H9 (cell line): ENCODE results near the gene C1orf21. TPM values are rescaled to one million over a fixed set of nuclear protein-coding genes. Genes with fewer than 3 reads are reported as not detected.

ENCODE experiments used
- DNase-seq: peaks from one replicate; pipeline ENCODE4 v3.0.0-alpha.2; 2017
- H2AFZ ChIP-seq: one replicate; pipeline ENCODE4 v1.6.1; 2013; ENCODE audit warnings: mild to moderate bottlenecking, low read length, control low read depth, moderate library complexity
- H2AK5ac ChIP-seq: 2 replicates; pipeline ENCODE4 v1.6.1; 2013; ENCODE audit warnings: low read length, control low read depth, mixed read lengths; ENCODE audit not compliant: insufficient read length
- H2BK120ac ChIP-seq: one replicate; pipeline ENCODE4 v1.6.1; 2013; ENCODE audit warnings: low read depth, mild to moderate bottlenecking, low read length, control low read depth, inconsistent platforms; ENCODE audit not compliant: poor library complexity, severe bottlenecking
- H2BK12ac ChIP-seq: 2 replicates; pipeline ENCODE4 v1.6.1; 2013; ENCODE audit warnings: low read length, control low read depth, mixed read lengths, low read depth; ENCODE audit not compliant: insufficient read length
- H2BK15ac ChIP-seq: 2 replicates; pipeline ENCODE4 v1.6.1; 2013; ENCODE audit warnings: low read depth, low read length, control low read depth
- H2BK20ac ChIP-seq: one replicate; pipeline ENCODE4 v1.6.1; 2013; ENCODE audit warnings: low read depth, mild to moderate bottlenecking, low read length, control low read depth, inconsistent platforms; ENCODE audit not compliant: poor library complexity, severe bottlenecking
- H2BK5ac ChIP-seq: 2 replicates; pipeline ENCODE4 v1.6.1; 2013; ENCODE audit warnings: low read length, control low read depth, mixed read lengths; ENCODE audit not compliant: insufficient read length
- H3K14ac ChIP-seq: 2 replicates; pipeline ENCODE4 v1.6.1; 2013; ENCODE audit warnings: low read length, control low read depth; ENCODE audit not compliant: insufficient read depth
- H3K18ac ChIP-seq: 2 replicates; pipeline ENCODE4 v1.6.1; 2013; ENCODE audit warnings: low read depth, mild to moderate bottlenecking, mixed read lengths, low read length, control low read depth; ENCODE audit not compliant: insufficient read length
- H3K23ac ChIP-seq: 2 replicates; pipeline ENCODE4 v1.6.1; 2013; ENCODE audit warnings: low read length, control low read depth, mixed read lengths, low read depth; ENCODE audit not compliant: insufficient read length
- H3K23me2 ChIP-seq: 2 replicates; pipeline ENCODE4 v1.6.1; 2013; ENCODE audit warnings: low read depth, mild to moderate bottlenecking, mixed read lengths, low read length, control low read depth; ENCODE audit not compliant: insufficient read length, poor library complexity, severe bottlenecking
- H3K27ac ChIP-seq: 2 replicates; pipeline ENCODE4 v1.5.1; 2013; ENCODE audit warnings: low read length, control low read depth, mixed read lengths, low read depth; ENCODE audit not compliant: insufficient read length
- H3K27me3 ChIP-seq: 2 replicates; pipeline ENCODE4 v1.6.1; 2013; ENCODE audit warnings: low read length, control low read depth, inconsistent platforms; ENCODE audit not compliant: insufficient read depth
- H3K4ac ChIP-seq: 2 replicates; pipeline ENCODE4 v1.6.1; 2013; ENCODE audit warnings: low read depth, mild to moderate bottlenecking, control low read depth, inconsistent platforms, low read length, moderate library complexity
- H3K4me1 ChIP-seq: 2 replicates; pipeline ENCODE4 v1.6.1; 2013; ENCODE audit warnings: low read length, control low read depth, inconsistent platforms; ENCODE audit not compliant: insufficient read depth
- H3K4me2 ChIP-seq: 2 replicates; pipeline ENCODE4 v1.6.1; 2013; ENCODE audit warnings: low read length, control low read depth, mixed read lengths; ENCODE audit not compliant: insufficient read length, insufficient read depth
- H3K56ac ChIP-seq: 2 replicates; pipeline ENCODE4 v1.6.1; 2013; ENCODE audit warnings: low read depth, mild to moderate bottlenecking, mixed read lengths, low read length, control low read depth; ENCODE audit not compliant: insufficient read length
- H3K79me1 ChIP-seq: 2 replicates; pipeline ENCODE4 v1.6.1; 2013; ENCODE audit warnings: low read depth, mild to moderate bottlenecking, moderate library complexity, low read length, control low read depth, inconsistent platforms; ENCODE audit not compliant: insufficient read depth, poor library complexity, severe bottlenecking
- H3K79me2 ChIP-seq: 2 replicates; pipeline ENCODE4 v1.6.1; 2013; ENCODE audit warnings: low read length, control low read depth, inconsistent platforms; ENCODE audit not compliant: insufficient read depth
- H3K9ac ChIP-seq: 2 replicates; pipeline ENCODE4 v1.6.1; 2013; ENCODE audit warnings: low read length, control low read depth, mixed read lengths; ENCODE audit not compliant: insufficient read length; ENCODE audit errors: extremely low read depth
- H3K9me3 ChIP-seq: one replicate; pipeline ENCODE4 v1.6.1; 2013; ENCODE audit warnings: low read depth, low read length, inconsistent platforms; ENCODE audit not compliant: control insufficient read depth
- H3T11ph ChIP-seq: one replicate; pipeline ENCODE4 v1.6.1; 2013; ENCODE audit warnings: mild to moderate bottlenecking, low read length, control low read depth, inconsistent platforms
- H4K20me1 ChIP-seq: one replicate; pipeline ENCODE4 v1.6.1; 2013; ENCODE audit not compliant: control insufficient read depth, insufficient read length, insufficient read depth
- H4K5ac ChIP-seq: 2 replicates; pipeline ENCODE4 v1.6.1; 2013; ENCODE audit warnings: low read depth, mild to moderate bottlenecking, mixed read lengths, low read length, control low read depth; ENCODE audit not compliant: insufficient read length
- H4K8ac ChIP-seq: replicated peaks from 2 replicates; pipeline ENCODE4 v1.6.1; 2013; ENCODE audit warnings: low read length, control low read depth, mixed read lengths, low read depth; ENCODE audit not compliant: insufficient read length
- H4K91ac ChIP-seq: 2 replicates; pipeline ENCODE4 v1.6.1; 2013; ENCODE audit warnings: low read depth, mild to moderate bottlenecking, moderate library complexity, mixed read lengths, low read length, control low read depth; ENCODE audit not compliant: insufficient read length
- H3K27ac Mint-ChIP-seq, 3 experiments: 2 replicates in 2 of 3; 3 replicates in 1 of 3; pipeline ENCODE4 v1.8.0; 2020 to 2021; ENCODE audit warnings: mixed read lengths in 3 of 3, mild to moderate bottlenecking in 1 of 3, moderate library complexity in 1 of 3
- H3K27me3 Mint-ChIP-seq: 2 replicates; pipeline ENCODE4 v1.8.0; 2021; ENCODE audit warnings: low read depth, mild to moderate bottlenecking, moderate library complexity, mixed read lengths
- H3K36me3 Mint-ChIP-seq, 3 experiments: 2 replicates in 2 of 3; 3 replicates in 1 of 3; pipeline ENCODE4 v1.8.0; 2020 to 2021; ENCODE audit warnings: low read depth in 3 of 3, mixed read lengths in 3 of 3; ENCODE audit not compliant: insufficient read depth in 1 of 3
- H3K4me1 Mint-ChIP-seq, 2 experiments: 2 replicates each; pipeline ENCODE4 v1.8.0; 2020; ENCODE audit warnings: mixed read lengths in 2 of 2
- H3K4me3 Mint-ChIP-seq, 2 experiments: 2 replicates in 1 of 2; 3 replicates in 1 of 2; pipeline ENCODE4 v1.8.0; 2020 to 2021; ENCODE audit warnings: mild to moderate bottlenecking in 2 of 2, mixed read lengths in 2 of 2, moderate library complexity in 1 of 2
- H3K9me3 Mint-ChIP-seq, 2 experiments: 2 replicates in 1 of 2; 3 replicates in 1 of 2; pipeline ENCODE4 v1.8.0; 2020; ENCODE audit warnings: mild to moderate bottlenecking in 2 of 2, mixed read lengths in 2 of 2, moderate library complexity in 1 of 2
- WGBS: extraction: QIAGEN DNeasy Blood & Tissue Kit; methylation state at CpG from one replicate; pipeline ENCODE4 v1.1.7; 2013; ENCODE audit warnings: missing lambda C conversion rate, low lambda C conversion rate, mixed read lengths; ENCODE audit not compliant: insufficient read length; ENCODE audit errors: extremely low coverage; 5-methylcytosine and 5-hydroxymethylcytosine counted together
- total RNA-seq: library from RNA; stranded (reverse); gene quantifications from 2 replicates; pipeline ENCODE4 v1.2.1, GENCODE V29; 2021
- TF ChIP-seq, protein P1 (sequence below): fragments of 200-600 bp; sonication (generic); conservative IDR thresholded peaks from 3 replicates; pipeline ENCODE4 v1.8.0; 2021; ENCODE audit warnings: antibody characterized with exemption, mild to moderate bottlenecking

Gene C1orf21
- total RNA-seq, 1 experiment from 2014 or later: 36.0 TPM

DNA sequence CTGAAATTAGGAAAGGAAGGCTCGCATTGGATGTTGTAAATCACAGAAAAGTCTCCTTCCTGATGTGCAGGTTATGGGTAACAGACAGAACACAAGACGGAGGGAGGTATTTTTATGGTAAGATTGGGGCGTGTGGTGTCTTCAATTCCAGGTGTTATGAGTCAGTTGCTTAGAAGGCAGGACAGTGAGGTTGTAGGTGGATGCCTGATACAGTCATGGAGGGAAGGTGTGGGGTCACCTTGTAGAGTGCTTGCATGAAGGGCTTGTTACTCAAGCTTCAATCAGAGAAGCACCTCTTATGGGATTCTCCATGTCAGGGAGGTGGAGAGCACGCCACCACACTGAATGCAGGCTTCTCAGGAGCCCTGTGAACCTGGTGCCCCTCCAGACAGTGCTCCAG lies 63.1 kb downstream of the C1orf21 start:
- Histone ChIP-seq H4K8ac (no peak overlapping the region), H3K9ac (no peak overlapping the region), H3K18ac (peak overlapping the region; percentile 19), H2AK5ac (no peak overlapping the region), H3K4me1 (peaks cover 3% of the 10 kb centered on the region; the same call in 1 of the 2 replicates), H2BK120ac (no peak overlapping the region), H3K79me2 (no peaks in the 10 kb centered on the region), H3T11ph (no peak overlapping the region), H4K91ac (no peak overlapping the region), H4K5ac (no peak overlapping the region), H2BK5ac (no peak overlapping the region), H4K20me1 (no peaks in the 10 kb centered on the region), H3K23me2 (no peaks in the 10 kb centered on the region), H2AFZ (no peak overlapping the region), H3K14ac (peak overlapping the region; percentile 15; the same call in 1 of the 2 replicates), H2BK20ac (no peak overlapping the region), H2BK15ac (no peak overlapping the region), H2BK12ac (no peak overlapping the region), H3K27ac (no peak overlapping the region), H3K79me1 (no peaks in the 10 kb centered on the region), H3K4me2 (no peak overlapping the region), H3K56ac (no peak overlapping the region), H3K9me3 (no peaks in the 10 kb centered on the region), H3K4ac (no peak overlapping the region), H3K23ac (no peak overlapping the region), H3K27me3 (no peaks in the 10 kb centered on the region)
- Mint-ChIP-seq H3K27me3 (no peaks in the 10 kb centered on the region), H3K27ac (peak overlapping the region in 1 of 3 experiments; percentile 37; a peak in 2 of 7 replicates), H3K4me1 (peaks cover 27 to 42% of the 10 kb centered on the region in 2 experiments), H3K36me3 (peaks cover 5 to 9% (median 5%) of the 10 kb centered on the region in 3 experiments; a peak in 6 of 7 replicates), H3K4me3 (no peak overlapping the region), H3K9me3 (peaks cover 0 to 6% of the 10 kb centered on the region in 2 experiments; a peak in 3 of 5 replicates)
- DNase-seq: no peak
- no CpG with 5 or more reads among the region's 4 CpGs for WGBS
- TF ChIP-seq, protein P1, sequence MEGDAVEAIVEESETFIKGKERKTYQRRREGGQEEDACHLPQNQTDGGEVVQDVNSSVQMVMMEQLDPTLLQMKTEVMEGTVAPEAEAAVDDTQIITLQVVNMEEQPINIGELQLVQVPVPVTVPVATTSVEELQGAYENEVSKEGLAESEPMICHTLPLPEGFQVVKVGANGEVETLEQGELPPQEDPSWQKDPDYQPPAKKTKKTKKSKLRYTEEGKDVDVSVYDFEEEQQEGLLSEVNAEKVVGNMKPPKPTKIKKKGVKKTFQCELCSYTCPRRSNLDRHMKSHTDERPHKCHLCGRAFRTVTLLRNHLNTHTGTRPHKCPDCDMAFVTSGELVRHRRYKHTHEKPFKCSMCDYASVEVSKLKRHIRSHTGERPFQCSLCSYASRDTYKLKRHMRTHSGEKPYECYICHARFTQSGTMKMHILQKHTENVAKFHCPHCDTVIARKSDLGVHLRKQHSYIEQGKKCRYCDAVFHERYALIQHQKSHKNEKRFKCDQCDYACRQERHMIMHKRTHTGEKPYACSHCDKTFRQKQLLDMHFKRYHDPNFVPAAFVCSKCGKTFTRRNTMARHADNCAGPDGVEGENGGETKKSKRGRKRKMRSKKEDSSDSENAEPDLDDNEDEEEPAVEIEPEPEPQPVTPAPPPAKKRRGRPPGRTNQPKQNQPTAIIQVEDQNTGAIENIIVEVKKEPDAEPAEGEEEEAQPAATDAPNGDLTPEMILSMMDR: no peak
